ENCODE data around the gene TRIM43.
"Not testable (repeated sequence)": the region's sequence is repeated elsewhere in the genome, so short reads cannot be mapped to it uniquely, and the experiment has no call there.

GRCh38 chr2:95589777-95590536 is 1.8 kb upstream of the TRIM43 start:
- TF ChIP-seq, protein P1, sequence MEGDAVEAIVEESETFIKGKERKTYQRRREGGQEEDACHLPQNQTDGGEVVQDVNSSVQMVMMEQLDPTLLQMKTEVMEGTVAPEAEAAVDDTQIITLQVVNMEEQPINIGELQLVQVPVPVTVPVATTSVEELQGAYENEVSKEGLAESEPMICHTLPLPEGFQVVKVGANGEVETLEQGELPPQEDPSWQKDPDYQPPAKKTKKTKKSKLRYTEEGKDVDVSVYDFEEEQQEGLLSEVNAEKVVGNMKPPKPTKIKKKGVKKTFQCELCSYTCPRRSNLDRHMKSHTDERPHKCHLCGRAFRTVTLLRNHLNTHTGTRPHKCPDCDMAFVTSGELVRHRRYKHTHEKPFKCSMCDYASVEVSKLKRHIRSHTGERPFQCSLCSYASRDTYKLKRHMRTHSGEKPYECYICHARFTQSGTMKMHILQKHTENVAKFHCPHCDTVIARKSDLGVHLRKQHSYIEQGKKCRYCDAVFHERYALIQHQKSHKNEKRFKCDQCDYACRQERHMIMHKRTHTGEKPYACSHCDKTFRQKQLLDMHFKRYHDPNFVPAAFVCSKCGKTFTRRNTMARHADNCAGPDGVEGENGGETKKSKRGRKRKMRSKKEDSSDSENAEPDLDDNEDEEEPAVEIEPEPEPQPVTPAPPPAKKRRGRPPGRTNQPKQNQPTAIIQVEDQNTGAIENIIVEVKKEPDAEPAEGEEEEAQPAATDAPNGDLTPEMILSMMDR (IDR thresholded peaks at IDR 0.05) = not testable (repeated sequence)
- TF ChIP-seq POLR2A (IDR thresholded peaks at IDR 0.05) = not testable (repeated sequence)
